Measurements from ENCODE around the gene SHROOM2.
"Not testable (repeated sequence)": the region's sequence is repeated elsewhere in the genome, so short reads cannot be mapped to it uniquely, and the experiment has no call there.

The SHROOM2 gene

DNA sequence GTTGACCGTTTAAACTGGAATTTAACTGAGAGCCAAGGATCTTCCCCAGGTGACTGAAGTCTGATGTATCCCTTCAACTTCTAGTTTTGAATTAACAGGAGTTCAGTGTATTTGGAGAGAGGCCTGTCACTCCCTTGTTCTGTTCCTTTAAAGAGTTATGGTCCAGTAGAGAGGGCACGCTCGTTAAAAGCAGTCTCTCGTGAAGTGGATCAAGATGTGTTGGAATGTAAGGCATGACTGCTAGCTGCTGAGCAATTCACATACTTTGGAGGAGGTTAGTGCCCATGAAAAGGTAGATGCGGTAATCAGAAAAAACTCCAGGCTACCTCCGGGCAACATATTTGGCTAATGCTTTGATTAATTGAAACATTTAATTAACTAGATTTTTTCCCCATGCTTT, 65.7 kb downstream of the SHROOM2 start:
- TF ChIP-seq, protein P1, sequence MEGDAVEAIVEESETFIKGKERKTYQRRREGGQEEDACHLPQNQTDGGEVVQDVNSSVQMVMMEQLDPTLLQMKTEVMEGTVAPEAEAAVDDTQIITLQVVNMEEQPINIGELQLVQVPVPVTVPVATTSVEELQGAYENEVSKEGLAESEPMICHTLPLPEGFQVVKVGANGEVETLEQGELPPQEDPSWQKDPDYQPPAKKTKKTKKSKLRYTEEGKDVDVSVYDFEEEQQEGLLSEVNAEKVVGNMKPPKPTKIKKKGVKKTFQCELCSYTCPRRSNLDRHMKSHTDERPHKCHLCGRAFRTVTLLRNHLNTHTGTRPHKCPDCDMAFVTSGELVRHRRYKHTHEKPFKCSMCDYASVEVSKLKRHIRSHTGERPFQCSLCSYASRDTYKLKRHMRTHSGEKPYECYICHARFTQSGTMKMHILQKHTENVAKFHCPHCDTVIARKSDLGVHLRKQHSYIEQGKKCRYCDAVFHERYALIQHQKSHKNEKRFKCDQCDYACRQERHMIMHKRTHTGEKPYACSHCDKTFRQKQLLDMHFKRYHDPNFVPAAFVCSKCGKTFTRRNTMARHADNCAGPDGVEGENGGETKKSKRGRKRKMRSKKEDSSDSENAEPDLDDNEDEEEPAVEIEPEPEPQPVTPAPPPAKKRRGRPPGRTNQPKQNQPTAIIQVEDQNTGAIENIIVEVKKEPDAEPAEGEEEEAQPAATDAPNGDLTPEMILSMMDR (IDR thresholded peaks at IDR 0.05; ENCODE audit: low read depth, low read length): no peak
- H3K4me3 ChIP-seq (ENCODE audit: low read depth, low read length): no peak overlapping the region

DNA sequence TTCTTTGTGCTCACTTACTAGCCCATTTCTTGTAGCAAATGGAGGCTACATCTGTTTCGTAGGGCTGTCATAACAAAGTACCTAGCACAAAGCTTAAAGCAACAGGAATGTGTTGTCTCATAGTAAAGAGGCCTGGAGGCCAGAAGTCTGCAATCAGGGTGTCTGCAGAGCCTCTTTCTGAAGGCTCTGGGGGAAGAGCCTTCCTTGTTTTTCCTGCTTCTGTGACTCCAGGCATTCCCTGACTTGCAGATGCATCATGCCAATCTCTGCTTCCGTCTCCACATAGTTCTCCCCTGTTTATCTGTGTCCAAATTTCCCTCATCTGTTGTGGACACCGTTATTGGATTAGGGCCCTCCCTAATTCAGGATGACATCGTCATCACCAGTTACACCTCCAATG, 67.1 kb downstream of the SHROOM2 start:
- no peak overlapping the region for H3K4me3 ChIP-seq (ENCODE audit: low read depth, low read length)
- TF ChIP-seq, protein P1 (IDR thresholded peaks at IDR 0.05; ENCODE audit: low read depth, low read length): no peak

DNA sequence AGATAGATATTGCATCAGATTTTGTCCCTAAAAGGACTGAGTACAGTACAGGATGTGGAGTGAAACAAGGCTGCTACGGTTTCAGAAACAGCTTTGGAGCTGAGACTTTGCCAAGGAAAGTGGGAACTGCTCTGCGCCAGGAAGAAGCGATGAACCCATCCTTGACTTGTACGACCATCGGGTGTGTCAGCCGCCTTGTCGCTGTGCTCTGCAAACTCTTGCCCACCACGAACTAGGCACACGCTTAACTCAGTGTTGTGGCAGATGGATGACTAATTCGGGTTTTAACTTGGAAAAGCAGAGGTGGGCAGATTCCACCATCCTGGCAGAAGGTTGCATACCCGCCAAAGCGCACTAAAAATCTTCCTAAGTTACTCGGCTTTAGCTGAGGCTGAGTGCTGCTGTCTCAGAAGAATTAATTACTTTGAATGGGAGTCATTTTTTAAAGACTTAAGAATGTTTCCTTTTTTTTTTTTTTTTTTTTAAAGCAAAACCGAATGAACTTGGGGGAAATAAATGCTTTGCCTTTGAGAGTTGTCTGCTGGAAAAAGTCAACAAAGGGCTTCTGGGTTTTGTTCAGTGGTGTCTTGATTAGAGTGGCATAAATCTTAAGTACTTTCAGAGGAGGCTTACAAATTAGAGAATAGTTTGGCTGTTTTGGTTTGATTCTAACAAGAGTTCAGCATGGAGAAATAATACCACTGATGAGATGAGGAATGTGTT, 69.5 kb downstream of the SHROOM2 start:
- no peak overlapping the region for H3K4me3 ChIP-seq (ENCODE audit: low read depth, low read length)
- TF ChIP-seq, protein P1 (IDR thresholded peaks at IDR 0.05; ENCODE audit: low read depth, low read length): no peak

DNA sequence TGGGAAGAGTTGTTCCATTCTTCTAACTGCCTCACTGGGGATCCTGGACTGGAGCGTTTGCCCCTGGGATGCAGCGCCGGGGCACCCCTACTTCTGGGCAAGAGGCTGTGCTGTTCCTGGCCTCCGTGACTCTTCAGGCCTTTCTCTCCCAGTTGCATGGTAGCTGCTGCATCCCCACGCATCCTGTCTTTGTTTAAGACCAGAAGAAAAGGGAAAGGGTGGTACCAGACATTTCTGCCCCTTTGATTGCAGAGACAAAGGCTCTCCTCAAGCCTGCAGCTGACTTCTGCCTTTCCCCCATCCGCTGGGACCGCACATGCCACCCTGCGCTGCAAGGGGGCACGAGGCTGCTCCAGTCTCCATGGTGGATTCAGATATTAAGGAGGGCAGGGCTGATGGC, 70.4 kb downstream of the SHROOM2 start:
- no peak overlapping the region for H3K4me3 ChIP-seq (ENCODE audit: low read depth, low read length)
- TF ChIP-seq, protein P1 (IDR thresholded peaks at IDR 0.05; ENCODE audit: low read depth, low read length): no peak

DNA sequence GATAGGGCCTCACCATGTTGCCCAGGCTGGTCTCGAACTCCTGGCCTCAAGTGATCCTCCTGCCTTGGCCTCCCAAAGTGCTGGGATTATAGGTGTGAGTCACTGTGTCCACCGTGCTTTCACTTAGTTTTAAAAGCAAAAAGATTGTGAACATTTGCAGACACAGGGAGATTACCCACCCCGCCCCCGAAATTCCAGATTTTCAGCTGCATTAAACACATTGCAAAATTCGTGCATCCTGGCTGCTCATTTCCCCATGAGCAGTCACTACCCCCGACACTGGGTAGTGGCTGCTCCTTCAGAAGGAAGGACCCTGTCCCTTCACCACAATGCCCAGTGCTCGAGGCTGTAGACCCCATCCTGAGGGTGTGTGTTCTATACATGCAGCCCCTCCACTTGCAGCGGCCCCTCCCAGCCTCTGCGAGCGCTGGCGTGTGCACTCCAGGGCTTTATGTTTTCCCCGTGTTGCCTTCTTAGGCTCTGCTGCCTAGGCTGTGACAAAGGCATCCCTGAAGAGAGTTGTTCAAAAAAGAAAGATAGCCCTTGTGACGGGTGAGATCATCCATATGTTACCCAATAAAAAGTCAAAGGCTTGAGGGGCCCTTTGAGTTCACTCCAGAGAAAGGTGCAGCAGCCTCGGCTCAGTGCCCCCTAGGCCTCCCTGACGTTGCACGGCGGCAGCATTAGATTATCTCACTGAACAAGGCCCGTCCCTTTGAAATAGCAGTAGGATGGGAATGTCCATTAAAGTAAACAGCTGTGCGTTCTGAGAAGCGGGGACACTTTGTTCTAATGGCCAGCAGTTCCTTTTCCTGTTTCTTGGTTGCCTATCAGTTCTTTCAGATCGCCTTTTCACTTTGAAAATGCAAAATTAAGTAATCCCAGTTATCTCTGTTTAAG, 71.6 kb downstream of the SHROOM2 start:
- TF ChIP-seq, protein P1 (IDR thresholded peaks at IDR 0.05; ENCODE audit: low read depth, low read length): no peak
- no peak overlapping the region for H3K4me3 ChIP-seq (ENCODE audit: low read depth, low read length)

DNA sequence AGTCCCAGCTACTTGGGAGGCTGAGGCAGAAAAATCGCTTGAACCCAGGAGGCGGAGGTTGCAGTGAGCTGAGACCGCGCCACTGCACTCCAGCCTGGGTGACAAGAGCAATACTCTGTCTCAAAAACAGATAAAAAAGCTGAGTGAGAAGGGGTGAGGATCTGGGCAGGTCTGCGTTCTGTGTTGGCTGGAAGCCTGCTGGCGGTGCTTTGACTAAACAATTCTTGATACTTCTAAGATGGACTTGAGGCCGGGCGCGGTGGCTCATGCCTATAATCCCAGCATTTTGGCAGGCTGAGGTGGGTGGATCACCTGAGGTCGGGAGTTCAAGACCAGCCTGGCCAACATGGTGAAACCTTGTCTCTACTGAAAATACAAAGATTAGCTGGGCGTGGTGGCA, 72.5 kb downstream of the SHROOM2 start:
- H3K4me3 ChIP-seq (ENCODE audit: low read depth, low read length): not testable (repeated sequence)

DNA sequence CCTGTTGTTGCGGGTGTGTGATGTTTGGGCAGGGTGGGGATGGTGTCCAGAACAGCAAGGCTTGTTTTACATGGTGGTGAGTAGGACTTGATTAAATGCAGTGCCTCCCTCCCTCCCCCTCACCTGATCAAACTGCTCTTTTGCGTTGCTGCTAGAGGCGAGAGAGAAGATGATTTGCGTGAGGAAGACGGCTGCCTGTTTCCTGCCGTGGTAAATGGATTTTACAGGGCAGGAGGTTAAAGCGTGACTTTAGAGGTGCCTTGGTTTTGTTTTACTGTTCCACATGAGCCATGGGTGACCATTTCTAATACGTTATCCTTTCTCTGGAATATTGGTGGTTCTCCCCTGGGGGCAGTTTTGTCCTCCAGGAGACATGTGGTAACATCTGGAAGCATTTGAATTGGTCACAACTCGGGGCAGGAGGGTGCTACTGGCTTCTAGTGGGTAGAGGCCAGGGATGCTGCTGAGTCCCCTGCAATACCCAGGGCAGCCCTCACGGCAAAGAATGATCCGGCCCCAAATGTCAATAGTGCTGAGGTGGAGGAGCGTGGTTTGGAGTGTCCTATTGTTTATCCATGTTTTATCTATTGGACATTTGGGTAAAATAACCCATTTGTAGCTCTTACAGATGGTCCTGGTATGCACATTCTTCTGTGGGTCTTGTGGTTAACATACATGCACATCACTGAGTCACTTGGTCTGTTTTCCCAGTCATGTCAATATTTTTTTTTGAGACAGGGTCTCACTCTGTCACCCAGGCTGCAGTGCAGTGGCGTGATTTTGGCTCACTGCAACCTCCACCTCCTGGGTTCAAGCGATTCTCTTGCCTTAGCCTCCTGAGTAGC, 73.7 kb downstream of the SHROOM2 start:
- H3K4me3 ChIP-seq (ENCODE audit: low read depth, low read length): no peak overlapping the region
- TF ChIP-seq, protein P1 (IDR thresholded peaks at IDR 0.05; ENCODE audit: low read depth, low read length): no peak
